ENCODE data around the gene NINJ1.

- TF ChIP-seq EZH2phosphoT487 (IDR thresholded peaks at IDR 0.05; ENCODE audit: borderline replicate concordance, low read length) (no peak), CTCF (conservative IDR thresholded peaks at IDR 0.05; ENCODE audit: low read depth, low read length) (no peak)
Measured at GRCh38 chr9:93072383-93072795, 61.7 kb downstream of the NINJ1 start.
